ENCODE data around the gene DMD.

DMD gene

DNA sequence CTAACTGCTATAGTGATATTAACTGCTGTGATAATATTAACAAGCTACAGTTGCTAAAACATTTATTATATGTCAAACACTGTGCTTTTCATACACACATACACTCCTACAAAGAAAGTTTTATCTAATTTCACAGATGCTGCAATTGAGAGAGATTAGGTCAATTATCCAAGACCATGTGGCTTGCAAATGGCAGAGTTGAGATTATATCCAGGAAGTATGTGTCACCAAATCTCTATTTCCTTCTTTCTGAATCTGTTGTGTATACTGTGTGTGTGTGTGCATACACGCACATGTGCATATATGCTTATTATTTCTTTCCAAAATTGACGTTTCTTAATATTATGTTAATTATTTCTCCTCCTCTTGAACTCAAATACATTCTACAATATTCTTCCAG lies 1363.6 kb downstream of the DMD start:
- TF ChIP-seq CTCF (IDR thresholded peaks at IDR 0.05): no peak
- Histone ChIP-seq H3K4me3 (no peak overlapping the region), H3K27ac (no peak overlapping the region)
- DNase-seq (ENCODE audit: low spot score): no peak

- no peak for TF ChIP-seq CTCF (IDR thresholded peaks at IDR 0.05)
- H3K4me3 ChIP-seq: no peak overlapping the region
- DNase-seq (ENCODE audit: low spot score): no peak
These were observed 1366.3 kb downstream of the DMD start for GRCh38 chrX:31845003-31845402.

GRCh38 chrX:31838617-31839016 lies 1372.7 kb downstream of the DMD start:
- Histone ChIP-seq H3K4me3 (no peak overlapping the region), H3K27ac (no peak overlapping the region)
- DNase-seq (ENCODE audit: low spot score): no peak
- no peak for TF ChIP-seq CTCF (IDR thresholded peaks at IDR 0.05)

More at GRCh38 chrX:31845003-31845402, 1366.3 kb downstream of the DMD start:
- H3K27ac ChIP-seq: no peak overlapping the region

- no peak overlapping the region for H3K27ac ChIP-seq
- DNase-seq (ENCODE audit: low spot score): no peak
- no peak for TF ChIP-seq CTCF (IDR thresholded peaks at IDR 0.05)
- H3K4me3 ChIP-seq: no peak overlapping the region
These were observed 1373.8 kb downstream of the DMD start for GRCh38 chrX:31837445-31838049.

- no peak for TF ChIP-seq CTCF (IDR thresholded peaks at IDR 0.05)
- no peak for DNase-seq (ENCODE audit: low spot score)
- no peak overlapping the region for H3K27ac ChIP-seq
- H3K4me3 ChIP-seq: no peak overlapping the region
These were observed 1374.9 kb downstream of the DMD start for GRCh38 chrX:31836479-31836878.

- no peak for TF ChIP-seq CTCF (IDR thresholded peaks at IDR 0.05)
These were observed 1379.1 kb downstream of the DMD start for GRCh38 chrX:31832263-31832662.

GRCh38 chrX:31820430-31821210 lies 1390.7 kb downstream of the DMD start:
- Histone ChIP-seq H3K27ac (no peak overlapping the region), H3K4me3 (no peak overlapping the region)
- DNase-seq (ENCODE audit: low spot score): no peak
- TF ChIP-seq CTCF (IDR thresholded peaks at IDR 0.05): no peak

More at GRCh38 chrX:31832263-31832662, 1379.1 kb downstream of the DMD start:
- H3K27ac ChIP-seq: no peak overlapping the region
- no peak for DNase-seq (ENCODE audit: low spot score)
- no peak overlapping the region for H3K4me3 ChIP-seq
